Thyroid gland (tissue), 4 donors: Measurements from ENCODE around the gene OASL. TPM values are rescaled to one million over a fixed set of nuclear protein-coding genes. Genes with fewer than 3 reads are reported as not detected.
A peak's percentile ranks its signal among the peaks of the same experiment; 100 is the strongest.

Source experiments
- DNase-seq, 2 donors: peaks; one replicate each; pipeline ENCODE4 v3.0.0-alpha.2; 2019
- H3K27ac ChIP-seq, 3 donors: fragments of 200-600 bp; sonication (generic); 1 replicate in 2 of 3; 2 replicates in 1 of 3; pipeline ENCODE4 v1.5.1; 2016 to 2019; ENCODE audit warnings: mild to moderate bottlenecking in 1 of 3, moderate library complexity in 1 of 3
- H3K27me3 ChIP-seq: fragments of 200-600 bp; sonication (generic); one replicate; pipeline ENCODE4 v1.5.1; 2019
- H3K36me3 ChIP-seq, 2 donors: fragments of 200-600 bp; sonication (generic); one replicate each; pipeline ENCODE4 v1.5.1; 2016 to 2019
- H3K4me1 ChIP-seq, 2 donors: fragments of 200-600 bp; sonication (generic); one replicate each; pipeline ENCODE4 v1.5.1; 2017 to 2019
- H3K4me3 ChIP-seq, 3 donors: fragments of 200-600 bp; sonication (generic); replicated peaks in 1 of 3; 1 replicate in 2 of 3; 2 replicates in 1 of 3; pipeline ENCODE4 v1.5.1; 2016; ENCODE audit warnings: mild to moderate bottlenecking in 1 of 3
- H3K9me3 ChIP-seq: fragments of 200-600 bp; sonication (generic); one replicate; pipeline ENCODE4 v1.5.1; 2017
- CTCF ChIP-seq, 6 experiments: fragments of 200-600 bp in 3 of 6; fragments of 450-650 bp in 3 of 6; sonication (generic) in 3 of 6; IDR thresholded peaks; one replicate each; pipeline ENCODE4 v1.5.1; 2016 to 2019; ENCODE audit warnings: antibody characterized with exemption in 6 of 6, mild to moderate bottlenecking in 2 of 6, inconsistent platforms in 1 of 6, moderate library complexity in 1 of 6
- POLR2A ChIP-seq, 2 donors: fragments of 450-650 bp; IDR thresholded peaks; one replicate each; pipeline ENCODE4 v1.6.1; 2017; ENCODE audit warnings: antibody characterized with exemption in 2 of 2, mild to moderate bottlenecking in 2 of 2, moderate library complexity in 1 of 2
- WGBS, 2 donors: methylation state at CpG; one replicate each; pipeline ENCODE4 v1.1.5; 2017; 5-methylcytosine and 5-hydroxymethylcytosine counted together
- intact Hi-C: fragments of 100-400 bp; cut with DNase I; formaldehyde crosslinking; loops from one replicate; pipeline ENCODE4 v1.15.1; 2023
- small RNA-seq: library from RNA; depleted of rRNA; stranded (forward); fragments of <200 nt; gene quantifications from one replicate; pipeline ENCODE3, GENCODE V24; 2016
- total RNA-seq, 4 donors: library from RNA; depleted of rRNA; stranded (reverse); fragments of >200 nt; gene quantifications; one replicate each; pipeline ENCODE4 v1.2.3, GENCODE V29; 2016

Gene OASL
- total RNA-seq, 4 donors from 2014 or later, result 0.20 to 1.4 (median 0.49) TPM

DNA sequence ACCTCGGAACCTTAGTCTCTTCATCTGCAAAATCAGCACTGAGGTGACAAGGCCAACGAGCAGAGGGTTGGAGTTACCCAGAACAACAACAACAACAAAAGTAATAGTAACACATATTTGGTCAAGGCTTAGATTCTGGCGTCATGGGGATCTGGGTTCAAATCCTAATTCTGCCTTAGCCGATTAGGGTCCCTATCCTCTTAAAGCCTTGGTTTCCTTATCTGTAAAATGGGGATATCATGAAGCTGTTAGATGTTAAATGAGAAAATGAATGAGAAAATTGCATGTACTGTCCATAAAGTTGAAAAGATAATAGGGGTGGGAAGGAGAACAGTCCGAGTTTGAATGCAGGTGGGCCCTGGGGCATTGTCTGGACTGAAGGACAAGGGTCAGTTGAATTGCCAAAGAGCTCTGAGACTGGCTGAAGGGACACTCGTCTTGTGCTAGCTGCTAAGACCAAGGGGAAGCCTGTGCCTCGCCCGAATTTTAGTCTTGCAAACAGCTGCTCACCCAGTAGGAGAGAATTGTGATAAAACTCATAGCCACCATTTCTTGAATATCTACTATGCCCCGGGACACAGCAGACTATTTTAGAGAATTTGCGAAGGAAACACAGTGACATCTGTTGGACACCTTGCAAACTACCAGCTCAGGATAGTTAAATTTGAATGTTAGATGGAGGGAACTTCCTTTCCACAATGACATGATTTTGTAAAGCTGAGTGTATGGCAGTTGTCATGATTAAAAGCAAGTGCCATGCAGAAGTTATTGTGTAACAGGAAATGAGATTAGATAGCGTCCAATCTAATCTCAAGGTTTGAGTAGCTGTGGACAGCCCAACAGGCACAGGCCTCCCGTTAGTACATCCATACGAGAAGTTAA lies 67.5 kb downstream of the OASL start:
- intact Hi-C loops, result loop anchor here (5.0 kb wide), 1 partner anchor 324 kb away; no protein-coding TSS in a partner anchor
- TF ChIP-seq POLR2A (IDR thresholded peaks at IDR 0.05), result no peak
- peak; percentile 25 to 82 (median 68) for TF ChIP-seq CTCF (IDR thresholded peaks at IDR 0.05)
- no peaks in the 10 kb centered on the region for H3K9me3 ChIP-seq
- no peaks in the 10 kb centered on the region for H3K27me3 ChIP-seq
- 42 to 46% methylated on average over 13 of the region's 13 CpGs for WGBS, 2 donors
- no peaks in the 10 kb centered on the region for H3K36me3 ChIP-seq
- DNase-seq, result peak; percentile 19 to 26
- no peak overlapping the region for H3K4me3 ChIP-seq
- no peak overlapping the region for H3K27ac ChIP-seq
- no peaks in the 10 kb centered on the region for H3K4me1 ChIP-seq

GRCh38 chr12:120970310-120970709 lies 68.7 kb downstream of the OASL start:
- no peak for DNase-seq
- no peak overlapping the region for H3K4me3 ChIP-seq
- TF ChIP-seq CTCF (IDR thresholded peaks at IDR 0.05) (no peak), POLR2A (IDR thresholded peaks at IDR 0.05) (no peak)

More at GRCh38 chr12:120970310-120970709, 68.7 kb downstream of the OASL start:
- WGBS, 2 donors, result 64 to 68% methylated on average over 3 of the region's 3 CpGs
- Histone ChIP-seq H3K36me3 (no peaks in the 10 kb centered on the region), H3K27ac (no peak overlapping the region), H3K4me1 (no peaks in the 10 kb centered on the region), H3K27me3 (no peaks in the 10 kb centered on the region), H3K9me3 (no peaks in the 10 kb centered on the region)
- intact Hi-C loops, result loop anchor here (5.0 kb wide), 1 partner anchor 323 kb away; no protein-coding TSS in a partner anchor

Small RNA genes lying within 50 kb of the gene (small RNA-seq; reads per million reads assigned to genes)
- gene AC079602.2, result not detected

Other genes starting within 250 kb of the OASL start
- 10 to 100 TPM; 25.7 to 37.5 (median 34.7) TPM for gene SPPL3, start 134.9 kb downstream of the OASL start, total RNA-seq
- not detected for gene HNF1A, start 60.7 kb downstream of the OASL start, total RNA-seq
- 10 to 100 TPM; 11.3 to 15.8 (median 13.0) TPM for gene C12orf43, start 22.8 kb downstream of the OASL start, total RNA-seq
- gene P2RX7, start 93.6 kb upstream of the OASL start, total RNA-seq, result 1 to 10 TPM in 1 of 4 donors, under 1 TPM in 3; 0.44 to 1.5 (median 0.73) TPM
- gene P2RX4, start 170.9 kb upstream of the OASL start, total RNA-seq, result 10 to 100 TPM; 36.8 to 87.3 (median 56.1) TPM